Measurements from ENCODE around the gene RB1.

Gene RB1

GRCh38 chr13:48266701-48267639, 36.6 kb upstream of the RB1 start:
- DNase-seq (ENCODE audit: insufficient read length), result no peak
- no peak for TF ChIP-seq POLR2AphosphoS5 (IDR thresholded peaks at IDR 0.05; ENCODE audit: low read depth, low read length)
- no peak for TF ChIP-seq TAF1 (IDR thresholded peaks at IDR 0.05; ENCODE audit: borderline replicate concordance, low read depth, low read length)
- no peak for TF ChIP-seq POLR2A (IDR thresholded peaks at IDR 0.05; ENCODE audit: low read depth, low read length)
- FAIRE-seq, result no peak

- DNase-seq (ENCODE audit: insufficient read length) (no peak), FAIRE-seq (no peak)
- TF ChIP-seq POLR2A (IDR thresholded peaks at IDR 0.05; ENCODE audit: low read depth, low read length) (no peak), POLR2AphosphoS5 (IDR thresholded peaks at IDR 0.05; ENCODE audit: low read depth, low read length) (no peak), TAF1 (IDR thresholded peaks at IDR 0.05; ENCODE audit: borderline replicate concordance, low read depth, low read length) (no peak)
Observed at GRCh38 chr13:48268019-48268418, 35.5 kb upstream of the RB1 start.

GRCh38 chr13:48273346-48273745, 30.2 kb upstream of the RB1 start:
- FAIRE-seq (no peak), DNase-seq (ENCODE audit: insufficient read length) (no peak)
- no peak for TF ChIP-seq POLR2A (IDR thresholded peaks at IDR 0.05; ENCODE audit: low read depth, low read length)
- no peak for TF ChIP-seq TAF1 (IDR thresholded peaks at IDR 0.05; ENCODE audit: borderline replicate concordance, low read depth, low read length)
- TF ChIP-seq POLR2AphosphoS5 (IDR thresholded peaks at IDR 0.05; ENCODE audit: low read depth, low read length), result no peak

- FAIRE-seq (no peak), DNase-seq (ENCODE audit: insufficient read length) (no peak)
- no peak for TF ChIP-seq POLR2AphosphoS5 (IDR thresholded peaks at IDR 0.05; ENCODE audit: low read depth, low read length)
- no peak for TF ChIP-seq TAF1 (IDR thresholded peaks at IDR 0.05; ENCODE audit: borderline replicate concordance, low read depth, low read length)
- TF ChIP-seq POLR2A (IDR thresholded peaks at IDR 0.05; ENCODE audit: low read depth, low read length), result no peak
Observed at GRCh38 chr13:48275507-48275906, 28.0 kb upstream of the RB1 start.

- DNase-seq (ENCODE audit: insufficient read length) (no peak), FAIRE-seq (no peak)
- TF ChIP-seq TAF1 (IDR thresholded peaks at IDR 0.05; ENCODE audit: borderline replicate concordance, low read depth, low read length), result no peak
- TF ChIP-seq POLR2A (IDR thresholded peaks at IDR 0.05; ENCODE audit: low read depth, low read length), result no peak
- TF ChIP-seq POLR2AphosphoS5 (IDR thresholded peaks at IDR 0.05; ENCODE audit: low read depth, low read length), result no peak
Observed at GRCh38 chr13:48278806-48279205, 24.7 kb upstream of the RB1 start.

- FAIRE-seq (no peak), DNase-seq (ENCODE audit: insufficient read length) (no peak)
- TF ChIP-seq POLR2AphosphoS5 (IDR thresholded peaks at IDR 0.05; ENCODE audit: low read depth, low read length) (no peak), POLR2A (IDR thresholded peaks at IDR 0.05; ENCODE audit: low read depth, low read length) (no peak), TAF1 (IDR thresholded peaks at IDR 0.05; ENCODE audit: borderline replicate concordance, low read depth, low read length) (no peak)
Observed at GRCh38 chr13:48281556-48281955, 22.0 kb upstream of the RB1 start.

- FAIRE-seq, result no peak
Observed at GRCh38 chr13:48291730-48292129, 11.8 kb upstream of the RB1 start.

GRCh38 chr13:48292650-48293049, 10.9 kb upstream of the RB1 start:
- TF ChIP-seq TAF1 (IDR thresholded peaks at IDR 0.05; ENCODE audit: borderline replicate concordance, low read depth, low read length) (no peak), POLR2A (IDR thresholded peaks at IDR 0.05; ENCODE audit: low read depth, low read length) (no peak), POLR2AphosphoS5 (IDR thresholded peaks at IDR 0.05; ENCODE audit: low read depth, low read length) (no peak)
- FAIRE-seq, result no peak
- DNase-seq (ENCODE audit: insufficient read length), result no peak

More at GRCh38 chr13:48291730-48292129, 11.8 kb upstream of the RB1 start:
- no peak for DNase-seq (ENCODE audit: insufficient read length)
- TF ChIP-seq POLR2A (IDR thresholded peaks at IDR 0.05; ENCODE audit: low read depth, low read length) (no peak), TAF1 (IDR thresholded peaks at IDR 0.05; ENCODE audit: borderline replicate concordance, low read depth, low read length) (no peak), POLR2AphosphoS5 (IDR thresholded peaks at IDR 0.05; ENCODE audit: low read depth, low read length) (no peak)

- FAIRE-seq (no peak), DNase-seq (ENCODE audit: insufficient read length) (no peak)
- no peak for TF ChIP-seq POLR2AphosphoS5 (IDR thresholded peaks at IDR 0.05; ENCODE audit: low read depth, low read length)
- TF ChIP-seq POLR2A (IDR thresholded peaks at IDR 0.05; ENCODE audit: low read depth, low read length), result no peak
- no peak for TF ChIP-seq TAF1 (IDR thresholded peaks at IDR 0.05; ENCODE audit: borderline replicate concordance, low read depth, low read length)
Observed at GRCh38 chr13:48294653-48295052, 8.9 kb upstream of the RB1 start.

- FAIRE-seq, result no peak
- DNase-seq (ENCODE audit: insufficient read length), result no peak
- TF ChIP-seq POLR2A (IDR thresholded peaks at IDR 0.05; ENCODE audit: low read depth, low read length) (no peak), TAF1 (IDR thresholded peaks at IDR 0.05; ENCODE audit: borderline replicate concordance, low read depth, low read length) (no peak), POLR2AphosphoS5 (IDR thresholded peaks at IDR 0.05; ENCODE audit: low read depth, low read length) (no peak)
Observed at GRCh38 chr13:48295271-48295670, 8.3 kb upstream of the RB1 start.

- DNase-seq (ENCODE audit: insufficient read length) (no peak), FAIRE-seq (no peak)
- TF ChIP-seq TAF1 (IDR thresholded peaks at IDR 0.05; ENCODE audit: borderline replicate concordance, low read depth, low read length) (no peak), POLR2A (IDR thresholded peaks at IDR 0.05; ENCODE audit: low read depth, low read length) (no peak)
Observed at GRCh38 chr13:48296528-48296927, 7.0 kb upstream of the RB1 start.

GRCh38 chr13:48297131-48297786, 6.3 kb upstream of the RB1 start:
- DNase-seq (ENCODE audit: insufficient read length) (no peak), FAIRE-seq (no peak)
- TF ChIP-seq POLR2A (IDR thresholded peaks at IDR 0.05; ENCODE audit: low read depth, low read length), result no peak
- TF ChIP-seq TAF1 (IDR thresholded peaks at IDR 0.05; ENCODE audit: borderline replicate concordance, low read depth, low read length), result no peak

Data from GM12892 (cell line).